ENCODE results near the gene TNRC6B. TPM values are rescaled to one million over a fixed set of nuclear protein-coding genes. Genes with fewer than 3 reads are reported as not detected.
"Not testable (repeated sequence)": the region's sequence is repeated elsewhere in the genome, so short reads cannot be mapped to it uniquely, and the experiment has no call there.

The TNRC6B gene
- polyA plus RNA-seq, 3 donors, result 7.2 to 16.5 (median 11.8) TPM

DNA sequence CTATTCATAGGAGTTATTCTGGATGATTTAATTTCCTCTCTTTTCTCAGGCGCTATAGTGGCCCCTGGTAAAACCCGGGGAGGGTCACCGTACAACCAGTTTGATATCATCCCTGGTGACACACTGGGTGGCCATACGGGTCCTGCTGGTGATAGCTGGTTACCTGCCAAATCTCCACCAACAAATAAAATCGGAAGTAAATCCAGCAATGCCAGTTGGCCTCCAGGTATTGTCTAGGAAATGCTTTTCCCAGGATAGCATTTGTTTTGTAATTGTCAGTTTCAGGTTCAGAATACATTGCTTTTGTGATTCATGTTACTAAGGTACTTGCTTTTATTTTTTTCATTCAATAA is 133.0 kb downstream of the TNRC6B start:
- no peak overlapping the region for H3K4me3 ChIP-seq (replicated peaks in 1 of 3; ENCODE audit: low read depth in 2 of 3, low read length in 3 of 3)
- TF ChIP-seq, protein P1, sequence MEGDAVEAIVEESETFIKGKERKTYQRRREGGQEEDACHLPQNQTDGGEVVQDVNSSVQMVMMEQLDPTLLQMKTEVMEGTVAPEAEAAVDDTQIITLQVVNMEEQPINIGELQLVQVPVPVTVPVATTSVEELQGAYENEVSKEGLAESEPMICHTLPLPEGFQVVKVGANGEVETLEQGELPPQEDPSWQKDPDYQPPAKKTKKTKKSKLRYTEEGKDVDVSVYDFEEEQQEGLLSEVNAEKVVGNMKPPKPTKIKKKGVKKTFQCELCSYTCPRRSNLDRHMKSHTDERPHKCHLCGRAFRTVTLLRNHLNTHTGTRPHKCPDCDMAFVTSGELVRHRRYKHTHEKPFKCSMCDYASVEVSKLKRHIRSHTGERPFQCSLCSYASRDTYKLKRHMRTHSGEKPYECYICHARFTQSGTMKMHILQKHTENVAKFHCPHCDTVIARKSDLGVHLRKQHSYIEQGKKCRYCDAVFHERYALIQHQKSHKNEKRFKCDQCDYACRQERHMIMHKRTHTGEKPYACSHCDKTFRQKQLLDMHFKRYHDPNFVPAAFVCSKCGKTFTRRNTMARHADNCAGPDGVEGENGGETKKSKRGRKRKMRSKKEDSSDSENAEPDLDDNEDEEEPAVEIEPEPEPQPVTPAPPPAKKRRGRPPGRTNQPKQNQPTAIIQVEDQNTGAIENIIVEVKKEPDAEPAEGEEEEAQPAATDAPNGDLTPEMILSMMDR (IDR thresholded peaks at IDR 0.05), result no peak
- peaks cover 27% of the 10 kb centered on the region for H3K4me1 Mint-ChIP-seq
- H3K9me3 ChIP-seq (replicated peaks in 1 of 2; ENCODE audit: control insufficient read depth in 1 of 2, insufficient read depth in 1 of 2, low read length in 2 of 2), result no peaks in the 10 kb centered on the region
- peaks cover 30% of the 10 kb centered on the region for H4K20me1 ChIP-seq (ENCODE audit: insufficient read depth, low read length)
- no peak overlapping the region for H3K4me2 ChIP-seq (replicated peaks; ENCODE audit: extremely low read depth, low read length, poor library complexity, severe bottlenecking)
- H3K27ac ChIP-seq (ENCODE audit: low read depth in 1 of 2, low read length in 2 of 2), result no peak overlapping the region
- H3K27me3 Mint-ChIP-seq (ENCODE audit: low read depth in 3 of 3), result no peaks in the 10 kb centered on the region
- no peaks in the 10 kb centered on the region for H3K27me3 ChIP-seq (ENCODE audit: control insufficient read depth in 2 of 2, insufficient read depth in 2 of 2, low read length in 2 of 2)
- H3K27ac Mint-ChIP-seq, result no peak overlapping the region
- intact Hi-C loops (cut with micrococcal nuclease), result no loop called here
- no peak overlapping the region for H2AFZ ChIP-seq (ENCODE audit: insufficient read depth, low read depth, low read length, poor library complexity, severe bottlenecking)
- H3K9me3 Mint-ChIP-seq, result no peaks in the 10 kb centered on the region
- H3K79me2 ChIP-seq (ENCODE audit: insufficient read depth, low read length), result no peaks in the 10 kb centered on the region
- H3K36me3 ChIP-seq (replicated peaks in 1 of 2; ENCODE audit: control insufficient read depth in 1 of 2, insufficient read depth in 2 of 2, low read length in 2 of 2), result peaks cover 80 to 97% of the 10 kb centered on the region in 2 donors
- H3K4me1 ChIP-seq (ENCODE audit: control insufficient read depth in 1 of 2, insufficient read depth in 2 of 2, low read length in 2 of 2), result peaks cover 26 to 27% of the 10 kb centered on the region in 2 donors
- H3K4me3 Mint-ChIP-seq, result no peak overlapping the region
- WGBS (ENCODE audit: insufficient coverage), result 100% methylated on average over 4 of the region's 5 CpGs
- no peak overlapping the region for H3K9ac ChIP-seq (ENCODE audit: insufficient read depth, low read length, poor library complexity, severe bottlenecking)
- H3K36me3 Mint-ChIP-seq, result peaks cover 68 to 93% of the 10 kb centered on the region in 2 donors
- no peak for DNase-seq

GRCh38 chr22:40311646-40312045 is 133.9 kb downstream of the TNRC6B start:
- Histone ChIP-seq H3K27ac (ENCODE audit: low read depth in 1 of 2, low read length in 2 of 2) (peak overlapping the region in 1 of 2 donors; percentile 41), H3K4me1 (ENCODE audit: control insufficient read depth in 1 of 2, insufficient read depth in 2 of 2, low read length in 2 of 2) (peaks cover 26 to 27% of the 10 kb centered on the region in 2 donors), H4K20me1 (ENCODE audit: insufficient read depth, low read length) (peaks cover 30% of the 10 kb centered on the region), H3K36me3 (replicated peaks in 1 of 2; ENCODE audit: control insufficient read depth in 1 of 2, insufficient read depth in 2 of 2, low read length in 2 of 2) (peaks cover 83 to 97% of the 10 kb centered on the region in 2 donors)
- intact Hi-C loops (cut with micrococcal nuclease); H3K4me3 ChIP-seq (replicated peaks in 1 of 3; ENCODE audit: low read depth in 2 of 3, low read length in 3 of 3); H3K9me3 Mint-ChIP-seq; H3K27me3 Mint-ChIP-seq (ENCODE audit: low read depth in 3 of 3); H3K4me2 ChIP-seq (replicated peaks; ENCODE audit: extremely low read depth, low read length, poor library complexity, severe bottlenecking); H3K27me3 ChIP-seq (ENCODE audit: control insufficient read depth in 2 of 2, insufficient read depth in 2 of 2, low read length in 2 of 2); H2AFZ ChIP-seq (ENCODE audit: insufficient read depth, low read depth, low read length, poor library complexity, severe bottlenecking); H3K4me3 Mint-ChIP-seq; DNase-seq; H3K9me3 ChIP-seq (replicated peaks in 1 of 2; ENCODE audit: control insufficient read depth in 1 of 2, insufficient read depth in 1 of 2, low read length in 2 of 2); H3K79me2 ChIP-seq (ENCODE audit: insufficient read depth, low read length); H3K9ac ChIP-seq (ENCODE audit: insufficient read depth, low read length, poor library complexity, severe bottlenecking): not testable (repeated sequence)
- peaks cover 27% of the 10 kb centered on the region for H3K4me1 Mint-ChIP-seq
- H3K36me3 Mint-ChIP-seq, result peaks cover 76 to 94% of the 10 kb centered on the region in 2 donors
- H3K27ac Mint-ChIP-seq, result peak overlapping the region in 3 of 7 donors; percentile 46 to 88 (median 84)
- WGBS (ENCODE audit: insufficient coverage), result 100% methylated on average over 3 of the region's 12 CpGs
